HUDEP-2 (cell line): ENCODE data around the gene IL1RAPL1.
"Not testable (repeated sequence)": the region's sequence is repeated elsewhere in the genome, so short reads cannot be mapped to it uniquely, and the experiment has no call there.

Experiments used
- DNase-seq, 76 experiments: peaks; one replicate each; lab custom pipeline; 2025; ENCODE audit not compliant: unreplicated experiment in 76 of 76; lab: John Stamatoyannopoulos, UW

The IL1RAPL1 gene

DNA sequence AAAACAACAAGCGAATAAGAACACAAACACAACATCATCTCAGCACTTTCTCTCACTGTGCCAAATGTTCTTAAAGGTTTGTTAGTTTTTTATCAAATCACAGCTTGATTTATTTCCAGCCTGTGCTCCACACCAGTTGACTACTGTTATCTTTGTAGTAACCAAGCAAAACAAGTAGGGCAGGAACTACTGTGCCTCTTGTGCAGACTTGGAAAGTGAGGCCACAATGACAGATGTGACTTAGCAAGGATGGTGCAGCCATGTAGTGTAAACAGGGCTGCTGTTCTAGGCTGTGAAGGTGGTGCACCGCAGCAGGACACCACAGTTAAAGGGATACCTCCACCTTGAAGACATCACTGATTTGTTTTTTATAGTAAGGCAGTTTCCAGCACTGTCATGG, 170.0 kb downstream of the IL1RAPL1 start:
- DNase-seq: no peak

DNA sequence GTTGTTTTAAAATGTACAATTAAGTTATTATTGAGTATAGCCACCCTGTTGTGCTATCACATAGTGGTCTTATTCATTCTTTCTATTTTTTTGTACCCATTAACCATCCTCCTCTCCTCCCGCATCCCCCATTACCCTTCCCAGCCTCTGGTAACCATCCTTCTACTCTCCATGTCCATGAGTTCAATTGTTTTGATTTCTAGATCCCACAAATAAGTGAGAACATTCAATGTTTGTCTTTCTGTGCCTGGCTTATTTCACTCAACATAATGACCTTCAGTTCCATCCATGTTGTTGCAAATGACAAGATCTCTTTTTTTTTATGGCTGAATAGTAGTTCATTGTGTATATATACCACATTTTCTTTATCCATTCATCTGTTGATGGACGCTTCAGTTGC, 179.3 kb downstream of the IL1RAPL1 start:
- DNase-seq: not testable (repeated sequence)

DNA sequence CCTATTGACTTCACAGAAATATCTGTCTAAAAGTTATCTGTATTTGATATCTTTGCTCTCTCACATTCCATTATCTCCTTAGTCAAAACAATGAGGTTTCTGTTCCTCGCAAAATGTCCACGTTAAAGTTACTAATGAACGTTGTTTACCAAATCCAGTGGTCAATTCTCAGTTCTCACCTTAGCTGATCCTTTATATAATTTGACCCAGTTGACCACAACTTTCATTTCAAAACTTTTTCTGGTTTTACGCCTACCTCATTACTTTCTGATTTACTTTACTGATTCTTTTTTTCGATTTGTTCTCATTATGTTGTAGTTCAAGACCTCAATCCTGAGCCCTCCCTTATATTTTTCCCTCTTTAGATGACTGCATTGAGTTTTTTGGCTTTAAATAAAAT, 186.6 kb downstream of the IL1RAPL1 start:
- DNase-seq: no peak

DNA sequence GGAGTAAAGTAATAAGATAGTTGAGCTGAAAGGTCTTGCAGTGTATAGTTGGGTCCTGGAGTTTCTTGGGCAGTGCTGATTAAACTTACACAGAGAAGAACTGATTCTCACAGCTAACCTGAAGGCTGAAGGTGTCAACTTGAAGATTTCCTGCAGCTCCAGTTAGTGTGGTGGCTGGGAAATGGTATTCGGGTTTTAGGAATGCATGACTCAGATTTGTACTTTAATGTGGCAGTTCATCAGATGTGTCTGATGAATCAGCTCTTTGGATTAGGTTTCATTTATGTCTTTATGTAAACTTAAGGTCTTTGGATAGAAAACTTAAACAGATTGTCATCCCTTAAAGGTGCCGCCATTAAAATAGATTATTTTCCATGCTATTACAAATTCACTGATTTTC, 200.0 kb downstream of the IL1RAPL1 start:
- no peak for DNase-seq

DNA sequence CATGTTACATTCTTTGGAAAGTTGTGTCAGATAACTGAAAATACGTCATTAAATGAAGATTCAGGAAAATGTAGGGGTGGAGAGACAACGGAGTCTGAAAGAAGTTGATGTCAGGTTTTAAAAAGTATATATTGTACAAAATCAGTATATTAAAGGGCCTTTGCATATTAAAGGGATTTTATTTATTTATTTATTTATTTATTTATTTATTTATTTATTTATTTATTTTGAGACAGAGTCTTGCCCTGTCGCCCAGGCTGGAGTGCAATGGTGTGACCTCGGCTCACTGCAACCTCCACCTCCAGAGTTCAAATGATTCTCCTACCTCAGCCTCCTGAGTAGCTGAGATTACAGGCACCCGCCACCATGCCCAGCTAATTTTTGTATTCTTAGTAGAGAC, 213.4 kb downstream of the IL1RAPL1 start:
- DNase-seq: not testable (repeated sequence)

DNA sequence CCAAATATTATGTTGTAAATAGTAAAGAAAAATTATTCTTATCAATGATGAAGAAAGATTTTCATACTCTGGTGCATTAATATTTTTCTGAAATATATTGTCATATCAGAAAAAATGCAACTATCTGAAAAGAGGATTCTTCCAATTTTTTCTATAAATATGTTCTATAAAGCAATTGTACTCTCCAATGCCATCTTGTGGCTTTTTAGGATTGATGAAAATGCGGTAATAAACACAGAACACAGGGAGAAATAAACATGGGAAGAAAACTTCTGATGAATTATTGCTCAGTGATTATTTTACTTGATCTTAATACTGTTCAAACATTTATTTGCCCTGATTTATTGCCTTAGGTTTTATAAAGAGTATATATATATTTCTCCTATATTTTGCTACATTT, 215.4 kb downstream of the IL1RAPL1 start:
- DNase-seq: no peak

DNA sequence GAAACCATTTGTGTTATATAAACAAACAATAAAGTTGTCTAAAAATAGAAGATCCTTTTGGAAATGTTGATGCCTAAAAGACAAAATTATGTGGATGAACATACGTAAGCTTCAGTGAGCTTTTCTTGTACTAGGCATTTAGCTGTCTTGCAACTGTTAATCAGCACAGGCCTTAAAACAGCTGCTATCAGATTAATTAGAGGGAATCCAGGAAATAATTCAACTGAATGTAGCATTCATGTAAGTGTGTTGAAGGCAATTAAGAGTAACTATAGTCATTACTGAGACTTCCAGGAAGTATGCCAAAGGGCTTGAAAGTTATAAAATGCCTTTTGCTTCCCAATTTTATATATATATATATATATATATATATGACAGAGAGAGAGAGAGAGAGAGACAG, 248.7 kb downstream of the IL1RAPL1 start:
- DNase-seq: no peak

DNA sequence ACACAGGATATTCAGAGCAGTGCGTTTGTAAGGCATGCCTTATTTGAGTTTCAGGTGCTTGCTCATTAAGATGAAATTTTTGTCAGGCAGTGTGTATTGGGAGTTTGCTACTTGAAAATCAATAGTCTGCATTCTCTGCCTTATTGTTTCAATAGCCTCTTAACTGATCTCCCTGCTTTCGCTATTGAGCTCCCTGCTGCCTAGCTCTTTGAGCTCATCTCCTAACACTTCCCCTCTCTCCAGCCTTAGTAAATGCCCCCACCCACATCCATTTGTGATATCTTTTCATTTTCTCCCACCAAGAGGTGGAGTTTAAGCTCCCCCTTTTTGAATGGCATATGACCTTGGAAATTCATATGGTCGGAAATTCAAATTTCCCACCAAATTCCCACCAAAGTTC, 256.6 kb downstream of the IL1RAPL1 start:
- DNase-seq: no peak

DNA sequence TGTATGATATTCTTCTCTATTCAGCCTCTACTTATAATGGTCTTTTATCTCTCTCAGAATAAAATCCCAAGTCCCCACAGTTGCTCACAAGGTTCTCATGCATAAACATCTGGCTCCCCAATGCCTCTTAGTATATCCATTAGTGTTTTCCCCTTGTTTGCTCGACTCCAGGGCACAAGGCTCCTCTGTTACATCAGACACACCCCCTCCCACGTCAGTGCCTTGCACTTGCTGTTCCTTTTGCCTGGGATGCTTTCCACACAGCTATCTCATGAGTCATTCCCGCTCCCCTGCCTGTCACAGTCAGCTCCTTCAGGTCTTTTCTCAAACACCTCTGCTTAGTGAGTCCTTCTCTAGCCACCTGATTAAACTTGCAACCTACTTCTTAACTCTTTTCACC, 260.2 kb downstream of the IL1RAPL1 start:
- no peak for DNase-seq

DNA sequence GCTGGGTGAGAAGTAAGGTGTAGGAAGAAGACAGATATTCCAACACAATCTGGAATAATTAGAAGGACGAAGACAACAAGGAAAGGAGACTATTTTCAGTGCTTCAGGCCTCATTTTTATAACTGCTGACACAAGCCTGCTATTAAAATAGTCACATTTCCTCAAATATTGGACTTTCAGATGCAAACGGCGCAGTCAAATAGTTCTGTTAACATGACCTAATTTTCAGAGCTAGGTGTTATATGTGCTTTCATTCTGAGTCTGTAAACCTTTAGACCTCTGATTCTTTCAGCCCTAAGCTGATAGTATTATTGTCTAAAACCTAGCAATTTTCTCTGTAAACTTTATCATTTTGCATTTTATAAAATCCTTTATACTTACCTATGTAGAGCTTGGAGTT, 261.5 kb downstream of the IL1RAPL1 start:
- no peak for DNase-seq

DNA sequence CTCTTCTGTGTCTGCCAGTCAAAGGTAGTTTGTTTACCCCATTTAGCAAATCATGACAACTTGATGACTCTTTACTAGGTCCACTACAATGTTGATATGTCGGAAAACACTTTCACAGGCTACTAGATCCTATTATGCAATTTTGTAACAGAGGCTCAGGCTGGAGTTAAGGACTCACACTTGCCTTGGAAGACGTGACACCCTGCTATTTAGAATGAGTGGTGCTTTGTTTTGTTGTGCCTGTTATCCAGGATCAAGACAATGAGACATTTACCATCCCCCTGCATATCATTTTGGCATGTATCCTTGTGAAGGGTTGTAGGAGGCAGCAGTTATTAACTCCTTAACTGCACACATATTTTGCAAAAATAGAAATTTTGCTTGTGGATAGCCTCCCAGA, 263.7 kb downstream of the IL1RAPL1 start:
- DNase-seq: no peak

DNA sequence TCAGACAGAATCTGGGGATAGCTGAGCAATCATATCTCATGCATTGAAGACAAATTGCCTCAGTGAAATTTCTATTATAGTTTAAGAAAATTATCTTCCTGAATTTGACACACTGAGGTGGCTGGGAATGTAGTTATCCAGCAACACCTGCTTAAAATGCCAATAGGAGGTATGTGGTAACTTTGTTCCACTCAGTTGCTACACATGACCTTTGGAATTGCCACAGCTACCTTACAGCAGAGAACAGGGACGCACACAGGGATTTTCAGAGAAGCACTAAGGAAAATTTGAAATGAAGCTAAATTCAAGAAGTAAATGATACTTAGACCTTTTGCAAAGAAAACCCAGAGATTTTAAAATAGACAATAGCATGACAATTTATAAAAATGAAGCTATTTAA, 264.6 kb downstream of the IL1RAPL1 start:
- DNase-seq: no peak

DNA sequence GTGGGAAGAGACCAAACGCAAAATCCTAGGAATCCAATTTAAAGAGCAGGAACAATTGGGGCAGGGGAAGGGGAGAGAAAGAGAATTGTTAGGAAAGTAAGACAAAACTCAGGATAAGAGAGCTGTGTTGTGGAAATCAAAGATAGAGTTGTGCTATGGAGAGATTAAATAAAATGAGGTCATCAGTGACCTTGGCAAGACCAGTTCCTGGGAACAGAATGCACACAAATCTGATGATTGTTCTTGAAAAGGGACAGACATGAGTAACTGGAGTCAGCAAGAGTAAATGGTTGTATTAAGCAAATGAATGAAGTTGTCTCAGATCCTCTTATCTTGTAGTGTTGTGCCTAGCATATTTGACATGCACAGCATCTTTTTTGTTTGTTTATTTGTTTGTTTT, 267.4 kb downstream of the IL1RAPL1 start:
- DNase-seq: no peak

DNA sequence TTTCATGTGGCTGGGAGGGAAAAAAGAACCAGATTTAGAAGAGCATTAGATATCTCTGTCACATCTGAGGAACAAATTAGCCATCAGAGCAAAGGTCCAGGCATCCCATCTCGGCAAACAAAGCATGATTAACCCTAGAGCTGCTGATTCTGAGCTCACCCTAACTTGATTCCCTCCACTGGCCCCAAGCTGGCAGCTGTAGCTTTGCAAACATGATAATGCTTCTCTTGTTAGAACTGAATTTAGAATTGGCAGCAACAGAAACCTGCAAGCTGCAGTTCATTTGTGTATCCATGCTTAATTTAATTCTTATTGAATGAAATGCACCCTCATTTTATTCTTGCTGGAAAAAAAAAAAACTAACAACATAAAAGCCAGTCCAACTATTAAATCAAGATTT, 289.2 kb downstream of the IL1RAPL1 start:
- DNase-seq: no peak

DNA sequence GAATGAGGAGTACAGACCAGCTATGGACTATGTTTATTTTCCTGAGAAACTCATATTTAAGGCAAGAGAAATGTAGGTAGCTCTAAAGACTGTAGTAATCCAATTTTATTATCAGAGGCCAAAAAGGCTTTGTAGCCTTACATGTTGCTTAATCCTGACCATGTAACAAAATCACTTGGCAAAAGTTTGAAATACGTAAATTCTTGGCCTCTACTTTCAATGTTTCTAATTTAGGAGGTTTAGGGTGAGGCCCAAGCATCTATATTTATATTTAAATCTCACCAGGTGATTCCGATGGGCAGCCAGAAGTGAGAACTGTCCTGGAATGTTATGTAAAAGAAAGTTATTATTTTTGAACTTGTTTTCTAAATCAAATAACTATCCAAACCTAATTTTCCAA, 289.7 kb downstream of the IL1RAPL1 start:
- no peak for DNase-seq

DNA sequence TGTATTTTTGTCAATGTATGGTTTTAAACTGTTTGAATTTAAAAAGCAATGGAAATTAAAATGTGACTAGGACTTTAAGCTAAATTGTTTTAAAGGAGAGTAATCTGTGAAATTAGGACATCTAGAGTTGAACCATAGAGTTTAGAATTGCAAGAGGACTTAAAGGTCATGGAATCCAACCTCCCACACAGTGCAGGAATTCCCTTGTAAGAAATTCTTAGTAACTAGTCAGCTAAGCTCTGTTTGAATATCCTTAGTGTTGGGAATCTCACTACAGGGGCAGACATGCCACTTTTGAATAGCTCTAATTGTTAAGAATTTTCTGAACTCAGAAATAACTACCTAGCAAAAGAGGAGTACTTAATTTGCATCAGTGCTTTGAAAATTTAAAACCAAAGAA, 292.9 kb downstream of the IL1RAPL1 start:
- DNase-seq: no peak

DNA sequence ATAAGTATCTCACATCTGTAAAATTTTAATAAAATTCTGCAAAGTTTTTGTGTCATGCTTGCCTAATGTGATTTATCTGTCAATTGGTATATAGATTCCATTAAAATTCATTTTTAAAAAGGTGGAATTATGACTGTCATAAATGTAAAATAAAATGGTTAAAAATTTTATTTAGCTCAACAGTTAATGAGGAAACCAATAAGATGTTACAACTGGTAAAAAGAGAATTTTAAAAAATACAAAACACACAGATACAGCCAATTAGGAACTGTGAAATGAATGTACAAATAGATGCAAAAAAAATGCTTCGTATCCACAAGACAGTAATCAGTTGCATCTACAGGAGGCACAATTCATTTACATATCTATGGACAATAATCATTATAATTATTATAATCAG, 297.6 kb downstream of the IL1RAPL1 start:
- DNase-seq: no peak

DNA sequence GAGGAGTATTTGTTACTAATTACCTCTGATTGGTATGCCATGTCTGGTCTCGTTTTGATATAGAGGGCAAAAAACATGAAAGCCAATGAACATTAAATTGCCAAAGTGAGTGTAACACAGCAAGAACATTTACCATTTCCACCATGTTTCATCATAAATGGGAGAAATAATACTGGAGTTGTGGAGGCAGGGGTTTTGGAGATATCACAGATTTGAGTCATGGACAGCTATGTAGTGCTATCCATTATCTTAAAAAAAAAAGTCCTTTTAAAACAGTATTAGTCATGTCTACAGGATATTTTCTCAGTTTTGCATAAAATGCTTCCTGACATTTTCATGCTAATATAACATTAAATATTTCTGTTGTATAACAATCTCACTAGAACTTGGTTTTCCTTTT, 301.2 kb downstream of the IL1RAPL1 start:
- DNase-seq: no peak

DNA sequence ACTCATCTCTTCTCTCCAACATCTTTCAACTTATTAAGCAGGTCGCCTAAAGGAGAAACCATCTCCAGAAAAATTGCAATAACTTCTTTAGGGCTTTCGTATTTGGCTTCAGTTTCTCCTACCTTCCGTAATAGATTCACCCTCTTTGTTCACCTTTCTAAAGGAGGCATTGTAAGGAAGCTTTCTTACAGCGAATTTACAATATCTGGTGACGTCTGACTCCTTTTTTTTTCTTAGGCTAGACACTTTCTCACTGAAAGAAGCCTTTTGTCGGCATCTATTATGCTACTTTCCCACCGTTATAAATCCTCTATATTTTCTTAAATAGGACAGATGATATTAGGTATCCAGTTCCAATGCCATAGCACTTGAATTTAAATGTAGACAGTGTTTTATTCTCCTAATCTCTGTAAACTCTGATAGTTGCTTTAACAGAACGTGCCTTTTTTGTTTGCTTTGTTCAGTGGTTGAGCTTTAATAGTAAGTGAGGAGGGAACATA, 302.4 kb downstream of the IL1RAPL1 start:
- DNase-seq: no peak

DNA sequence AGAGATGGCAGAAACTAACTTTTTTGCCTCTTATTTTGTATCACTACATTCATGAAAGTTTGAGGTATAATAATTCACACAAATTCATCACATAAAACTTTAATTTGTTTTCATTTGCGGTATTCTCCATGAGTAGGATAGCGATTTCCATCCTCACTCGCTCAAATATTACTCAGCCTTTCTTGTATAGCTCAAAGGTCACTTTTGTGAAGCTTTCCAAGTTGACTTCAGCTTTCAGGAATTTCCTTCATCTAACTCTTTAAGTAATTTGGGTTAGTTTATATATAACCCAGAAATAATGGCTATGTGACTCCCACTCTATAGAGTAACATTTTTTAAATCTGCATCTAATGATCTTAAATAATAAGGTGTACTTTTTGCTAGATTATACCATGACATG, 314.4 kb downstream of the IL1RAPL1 start:
- no peak for DNase-seq

DNA sequence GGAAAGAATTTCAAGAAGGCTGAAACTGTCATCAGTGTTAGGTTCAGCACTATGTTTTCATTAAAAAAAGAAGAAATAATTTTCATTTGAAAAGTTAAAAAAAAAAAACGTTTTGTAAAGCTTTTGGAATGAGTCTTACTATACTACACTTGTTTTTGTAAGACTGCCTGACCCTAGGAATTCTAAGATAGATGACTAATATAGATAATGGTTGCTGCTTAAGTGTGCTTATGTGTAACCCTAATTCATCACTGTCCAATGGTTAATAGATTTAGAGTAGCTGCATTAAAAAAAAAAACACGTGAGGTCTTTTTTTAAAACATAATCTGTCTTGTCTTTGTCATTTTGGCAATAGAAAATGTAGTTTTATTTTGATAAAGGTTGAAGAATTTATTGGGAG, 323.2 kb downstream of the IL1RAPL1 start:
- DNase-seq: no peak

DNA sequence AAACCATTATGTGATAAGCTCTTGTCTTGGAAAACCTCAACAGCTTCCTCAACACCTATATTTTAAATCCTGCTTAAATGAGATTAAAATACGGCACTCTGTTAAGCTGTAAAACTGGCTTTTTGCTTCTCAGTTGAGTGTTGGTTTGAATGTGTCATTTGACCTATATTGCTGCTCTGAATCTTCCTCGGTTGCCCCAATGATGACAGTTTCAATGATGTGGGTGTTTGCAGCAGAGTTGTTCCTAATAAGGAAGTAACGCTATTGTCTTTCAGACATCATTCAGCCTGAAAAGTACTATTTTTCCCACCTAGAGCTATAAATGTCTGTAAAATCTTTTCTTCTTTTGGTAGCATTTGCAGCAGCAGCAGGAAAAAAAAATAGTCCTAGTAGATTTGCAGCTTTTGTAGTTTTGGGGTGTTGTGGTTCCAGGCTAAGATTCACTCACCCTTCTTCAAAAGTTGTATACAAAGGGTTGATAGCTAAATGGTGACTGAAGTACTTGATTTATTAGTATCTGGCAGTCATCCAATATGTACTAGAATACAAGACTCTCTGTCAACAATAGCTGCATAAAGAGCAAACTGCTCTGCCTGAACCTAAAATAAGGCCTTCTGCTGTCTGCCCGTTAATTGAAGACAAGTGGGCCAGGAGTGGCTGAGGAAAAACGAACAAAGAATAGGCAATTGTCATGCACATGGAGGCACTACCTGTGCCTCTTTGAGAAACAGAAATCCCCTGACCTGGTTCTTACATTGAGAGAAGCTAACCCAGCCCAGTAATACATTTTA, 333.1 kb downstream of the IL1RAPL1 start:
- DNase-seq: no peak

DNA sequence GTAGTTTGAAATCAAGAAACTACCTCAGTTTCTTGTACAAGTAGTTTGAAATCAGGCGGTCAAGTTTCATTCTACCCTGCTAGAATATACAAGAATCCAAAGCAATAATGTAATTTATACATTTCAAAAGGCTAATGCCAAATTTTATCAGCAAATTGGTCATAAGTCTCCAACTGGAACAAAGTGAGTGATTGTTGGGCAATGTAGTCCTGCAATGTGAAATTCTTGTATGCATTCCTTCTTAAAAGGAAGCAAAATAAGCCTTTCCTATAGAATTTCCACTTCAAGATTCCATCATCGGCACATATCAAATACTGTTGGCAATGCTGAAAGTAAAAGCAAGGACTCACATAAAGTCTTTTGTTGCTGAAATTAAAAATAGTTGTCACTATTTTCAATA, 334.9 kb downstream of the IL1RAPL1 start:
- DNase-seq: no peak
